GM18520 (cell line): ENCODE results near the gene HMGN3.

Source experiments
- ATAC-seq: cut with Tn5 transposase; IDR thresholded peaks from one replicate; pipeline ENCODE4 v1.9.1; 2021; ENCODE audit not compliant: unreplicated experiment

Gene HMGN3

GRCh38 chr6:79233611-79234149 is 802 bp downstream of the HMGN3 start:
- peak; percentile 45 for ATAC-seq

GRCh38 chr6:79232696-79233462 is 1.6 kb downstream of the HMGN3 start:
- ATAC-seq: no peak

- ATAC-seq: no peak
Observed at GRCh38 chr6:79231666-79232065, 2.8 kb downstream of the HMGN3 start.

GRCh38 chr6:79231101-79231500 is 3.4 kb downstream of the HMGN3 start:
- ATAC-seq: no peak

- no peak for ATAC-seq
Observed at GRCh38 chr6:79230149-79230548, 4.3 kb downstream of the HMGN3 start.

- no peak for ATAC-seq
Observed at GRCh38 chr6:79227445-79227844, 7.0 kb downstream of the HMGN3 start.

- no peak for ATAC-seq
Observed at GRCh38 chr6:79226660-79227059, 7.8 kb downstream of the HMGN3 start.

- no peak for ATAC-seq
Observed at GRCh38 chr6:79225717-79226599, 8.5 kb downstream of the HMGN3 start.

GRCh38 chr6:79223611-79224404 is 10.7 kb downstream of the HMGN3 start:
- no peak for ATAC-seq

- ATAC-seq: no peak
Observed at GRCh38 chr6:79215213-79215824, 19.2 kb downstream of the HMGN3 start.

GRCh38 chr6:79212859-79213258 is 21.6 kb downstream of the HMGN3 start:
- ATAC-seq: no peak

- no peak for ATAC-seq
Observed at GRCh38 chr6:79208816-79209215, 25.7 kb downstream of the HMGN3 start.

GRCh38 chr6:79203753-79204253 is 30.7 kb downstream of the HMGN3 start:
- no peak for ATAC-seq

- no peak for ATAC-seq
Observed at GRCh38 chr6:79202556-79202955, 31.9 kb downstream of the HMGN3 start.

GRCh38 chr6:79201983-79202382 is 32.5 kb downstream of the HMGN3 start:
- ATAC-seq: no peak

GRCh38 chr6:79201143-79201542 is 33.3 kb downstream of the HMGN3 start:
- ATAC-seq: no peak

GRCh38 chr6:79196912-79197311 is 37.6 kb downstream of the HMGN3 start:
- no peak for ATAC-seq

GRCh38 chr6:79193971-79194370 is 40.5 kb downstream of the HMGN3 start:
- no peak for ATAC-seq

- no peak for ATAC-seq
Observed at GRCh38 chr6:79189760-79190350, 44.6 kb downstream of the HMGN3 start.

GRCh38 chr6:79188885-79189480 is 45.5 kb downstream of the HMGN3 start:
- ATAC-seq: no peak
